GM04504 (cell line): ENCODE results near the gene CLSTN1.

ENCODE experiments used
- DNase-seq: peaks from one replicate; pipeline ENCODE4 v3.0.0-alpha.2; 2012; ENCODE audit warnings: low read depth

The CLSTN1 gene

GRCh38 chr1:9850442-9851162, 26.8 kb upstream of the CLSTN1 start:
- DNase-seq: no peak

- DNase-seq: no peak
These were observed 26.1 kb upstream of the CLSTN1 start for GRCh38 chr1:9849691-9850441.

- DNase-seq: no peak
These were observed 24.3 kb upstream of the CLSTN1 start for GRCh38 chr1:9848022-9848421.

- DNase-seq: no peak
These were observed 23.5 kb upstream of the CLSTN1 start for GRCh38 chr1:9847269-9847668.

GRCh38 chr1:9846611-9847171, 22.9 kb upstream of the CLSTN1 start:
- no peak for DNase-seq

GRCh38 chr1:9845914-9846313, 22.1 kb upstream of the CLSTN1 start:
- DNase-seq: no peak

GRCh38 chr1:9844756-9845155, 21.0 kb upstream of the CLSTN1 start:
- DNase-seq: no peak

GRCh38 chr1:9844106-9844505, 20.3 kb upstream of the CLSTN1 start:
- no peak for DNase-seq

GRCh38 chr1:9843576-9843945, 19.8 kb upstream of the CLSTN1 start:
- DNase-seq: no peak

- no peak for DNase-seq
These were observed 19.2 kb upstream of the CLSTN1 start for GRCh38 chr1:9842781-9843575.

- DNase-seq: no peak
These were observed 18.4 kb upstream of the CLSTN1 start for GRCh38 chr1:9842073-9842711.

GRCh38 chr1:9841460-9841859, 17.7 kb upstream of the CLSTN1 start:
- DNase-seq: no peak

GRCh38 chr1:9840176-9840575, 16.4 kb upstream of the CLSTN1 start:
- no peak for DNase-seq

GRCh38 chr1:9838946-9839345, 15.2 kb upstream of the CLSTN1 start:
- no peak for DNase-seq

GRCh38 chr1:9836632-9836960, 12.8 kb upstream of the CLSTN1 start:
- no peak for DNase-seq

GRCh38 chr1:9835758-9836631, 12.2 kb upstream of the CLSTN1 start:
- DNase-seq: no peak

- no peak for DNase-seq
These were observed 11.6 kb upstream of the CLSTN1 start for GRCh38 chr1:9835404-9835757.

- no peak for DNase-seq
These were observed 9.9 kb upstream of the CLSTN1 start for GRCh38 chr1:9833632-9834031.

GRCh38 chr1:9827558-9828185, 3.9 kb upstream of the CLSTN1 start:
- DNase-seq: no peak

GRCh38 chr1:9826616-9827015, 2.9 kb upstream of the CLSTN1 start:
- DNase-seq: no peak

GRCh38 chr1:9826087-9826486, 2.3 kb upstream of the CLSTN1 start:
- no peak for DNase-seq
